GM12872 (cell line): ENCODE data around the gene ITPRID1.

Source experiments
- TF ChIP-seq, protein P1 (sequence below): IDR thresholded peaks from 3 replicates; pipeline ENCODE4 v1.5.1; 2011; ENCODE audit warnings: low read depth, mild to moderate bottlenecking, low read length, moderate library complexity; ENCODE audit not compliant: insufficient read depth

The ITPRID1 gene

DNA sequence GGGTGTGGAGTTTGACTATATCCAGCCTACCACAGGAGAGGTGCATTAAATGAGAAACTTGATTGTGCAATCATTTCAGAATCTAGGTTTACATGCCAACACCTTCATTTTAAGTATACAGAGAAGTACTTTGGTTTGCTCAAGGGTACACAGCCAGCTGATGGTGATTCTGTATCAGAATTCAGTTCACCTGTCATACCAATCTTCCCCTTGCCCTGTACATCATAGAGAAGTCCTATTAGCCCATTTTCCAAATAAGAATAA is 138.1 kb downstream of the ITPRID1 start:
- TF ChIP-seq, protein P1, sequence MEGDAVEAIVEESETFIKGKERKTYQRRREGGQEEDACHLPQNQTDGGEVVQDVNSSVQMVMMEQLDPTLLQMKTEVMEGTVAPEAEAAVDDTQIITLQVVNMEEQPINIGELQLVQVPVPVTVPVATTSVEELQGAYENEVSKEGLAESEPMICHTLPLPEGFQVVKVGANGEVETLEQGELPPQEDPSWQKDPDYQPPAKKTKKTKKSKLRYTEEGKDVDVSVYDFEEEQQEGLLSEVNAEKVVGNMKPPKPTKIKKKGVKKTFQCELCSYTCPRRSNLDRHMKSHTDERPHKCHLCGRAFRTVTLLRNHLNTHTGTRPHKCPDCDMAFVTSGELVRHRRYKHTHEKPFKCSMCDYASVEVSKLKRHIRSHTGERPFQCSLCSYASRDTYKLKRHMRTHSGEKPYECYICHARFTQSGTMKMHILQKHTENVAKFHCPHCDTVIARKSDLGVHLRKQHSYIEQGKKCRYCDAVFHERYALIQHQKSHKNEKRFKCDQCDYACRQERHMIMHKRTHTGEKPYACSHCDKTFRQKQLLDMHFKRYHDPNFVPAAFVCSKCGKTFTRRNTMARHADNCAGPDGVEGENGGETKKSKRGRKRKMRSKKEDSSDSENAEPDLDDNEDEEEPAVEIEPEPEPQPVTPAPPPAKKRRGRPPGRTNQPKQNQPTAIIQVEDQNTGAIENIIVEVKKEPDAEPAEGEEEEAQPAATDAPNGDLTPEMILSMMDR: no peak

DNA sequence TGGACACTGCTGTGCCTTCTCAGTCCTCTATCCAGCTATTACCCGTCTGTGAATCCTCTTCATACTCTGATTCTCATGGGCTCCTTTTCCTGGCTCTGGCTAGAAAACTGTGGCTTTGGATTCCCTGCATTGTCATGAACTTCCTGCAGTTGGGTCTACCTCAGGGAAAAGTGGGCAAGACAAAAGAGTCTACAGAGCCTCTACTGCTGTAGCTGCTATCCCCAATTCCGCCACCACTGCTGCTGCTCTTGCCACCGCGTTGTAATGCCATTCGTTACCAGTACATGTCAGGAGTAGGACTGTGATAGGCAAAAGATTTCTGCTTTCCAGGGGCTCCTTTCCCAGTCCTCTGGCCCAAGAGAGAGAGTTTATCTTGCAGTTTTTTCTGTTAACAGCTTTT is 149.2 kb downstream of the ITPRID1 start:
- TF ChIP-seq, protein P1: peak; percentile 15; the same call in 1 of the 3 replicates

DNA sequence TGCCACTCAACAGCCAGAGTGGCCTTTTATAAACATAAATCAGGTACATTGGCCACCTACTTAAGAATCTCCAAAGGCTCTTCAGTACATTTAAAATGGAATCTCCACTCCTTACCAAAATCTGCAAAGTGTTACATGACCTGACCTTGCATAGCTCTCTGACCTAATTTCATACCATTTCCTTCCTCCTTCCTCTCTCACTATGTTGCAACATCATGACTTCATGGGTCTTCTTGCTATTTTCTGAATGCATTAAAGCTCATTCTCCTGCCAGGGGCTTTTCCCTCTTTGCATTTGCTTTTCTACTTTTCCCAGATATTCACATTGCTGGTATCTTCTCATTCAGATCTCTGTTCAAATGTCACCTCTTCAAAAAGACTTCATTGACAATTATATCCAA is 151.0 kb downstream of the ITPRID1 start:
- TF ChIP-seq, protein P1: no peak

DNA sequence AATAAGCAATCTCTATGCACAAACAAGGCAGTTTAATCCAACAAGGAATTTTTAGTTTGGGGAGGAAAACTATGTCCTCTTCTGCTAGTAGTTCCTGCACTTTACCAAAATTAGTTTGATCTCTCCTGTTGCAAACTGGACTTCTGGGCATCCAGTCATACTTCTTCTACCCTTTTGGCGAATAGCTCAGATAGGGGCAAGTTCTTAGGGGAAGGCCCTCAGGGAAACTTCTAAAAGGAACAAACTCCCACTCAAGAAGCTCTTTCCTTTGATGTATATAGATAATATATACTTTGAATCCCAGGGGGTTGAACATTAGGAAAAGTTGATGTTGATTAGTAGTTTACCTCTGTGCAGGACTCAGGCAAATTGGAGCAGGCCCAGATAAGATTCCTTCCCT is 151.7 kb downstream of the ITPRID1 start:
- TF ChIP-seq, protein P1: no peak

DNA sequence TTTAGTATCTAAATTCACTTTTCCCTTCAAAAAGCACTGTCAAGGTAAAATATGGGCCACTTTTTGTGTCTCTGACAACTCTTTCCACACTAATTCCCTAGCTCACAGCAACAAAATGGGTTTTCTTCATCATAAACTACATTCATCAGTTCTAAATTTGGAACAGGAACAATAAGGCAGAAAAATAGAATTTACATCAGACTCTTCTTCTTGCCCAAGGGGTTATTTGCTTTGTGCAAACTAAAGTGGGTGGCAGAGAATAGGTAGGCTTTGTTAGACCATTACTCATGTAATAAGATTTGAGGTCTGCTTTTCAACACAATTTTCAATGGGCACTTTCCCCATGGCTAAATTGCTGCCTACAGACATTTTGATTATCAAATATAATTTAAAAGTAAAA is 155.6 kb downstream of the ITPRID1 start:
- TF ChIP-seq, protein P1: no peak

DNA sequence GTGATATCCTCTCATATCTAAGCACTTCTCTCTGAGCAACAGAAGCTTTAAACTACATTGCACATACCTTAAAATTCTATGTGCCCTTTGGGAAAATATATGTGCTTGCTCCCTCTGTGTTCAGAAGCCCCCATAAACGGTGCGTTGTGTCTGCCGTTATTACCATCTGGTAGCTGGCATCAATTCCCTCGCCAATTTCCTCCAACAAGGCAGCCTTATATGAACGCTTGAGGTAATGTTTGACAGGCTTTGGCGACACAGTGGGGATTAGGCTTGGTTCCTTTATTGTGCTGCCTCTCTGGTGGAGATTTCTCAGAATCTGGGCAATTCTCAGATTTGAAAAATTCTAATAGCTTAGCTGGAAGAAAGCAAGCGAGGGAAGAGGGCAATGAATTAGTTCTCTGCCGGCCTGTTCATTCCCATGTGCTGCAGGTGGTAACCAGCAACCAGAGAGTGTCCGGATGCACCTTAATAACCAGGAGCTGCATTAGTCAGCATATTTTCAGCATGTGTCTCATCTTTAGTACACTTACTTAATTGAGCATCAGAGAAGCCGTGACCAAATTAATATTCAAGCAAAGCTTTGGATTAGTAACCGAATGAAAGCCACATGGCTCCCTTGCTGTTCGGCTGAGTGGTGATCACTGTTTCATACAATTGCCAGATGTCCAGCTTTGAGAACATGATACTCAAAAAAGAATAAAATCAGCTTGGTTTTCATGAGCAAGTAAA is 165.8 kb downstream of the ITPRID1 start:
- TF ChIP-seq, protein P1: no peak

DNA sequence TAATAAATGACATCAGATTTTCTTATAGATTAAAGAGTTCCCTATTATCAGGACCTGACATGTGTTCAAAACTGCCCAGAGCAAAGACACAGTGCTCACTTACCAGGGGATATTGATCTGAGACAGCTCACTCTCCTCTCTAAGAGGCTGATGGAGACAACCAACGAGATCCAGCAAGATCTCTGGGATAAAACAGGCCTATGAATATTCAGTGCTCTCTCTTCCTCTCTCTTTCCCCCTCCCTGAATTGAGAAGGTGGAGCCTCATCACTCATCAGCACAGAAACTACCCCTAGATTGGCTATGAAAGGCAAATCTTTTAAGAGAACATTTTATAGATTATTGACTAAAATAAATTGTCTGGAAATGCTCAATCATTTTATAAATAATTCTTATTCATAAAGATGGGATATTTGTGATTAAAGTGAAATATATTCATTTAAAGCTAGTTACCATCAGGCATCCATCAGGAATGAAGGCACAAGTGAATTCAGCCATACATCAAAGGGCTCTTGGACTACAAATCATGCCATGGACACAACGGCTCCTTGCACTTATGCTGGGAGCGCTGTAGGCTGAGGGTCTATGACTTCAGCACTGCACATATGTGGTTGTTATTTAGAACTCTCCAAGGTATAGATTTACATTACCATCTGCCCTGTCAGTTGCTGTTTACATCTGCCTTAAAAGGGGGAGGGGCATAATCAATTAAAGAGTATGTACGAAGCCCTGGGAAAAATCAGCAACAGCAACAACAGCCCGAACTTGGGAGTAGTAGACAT is 169.7 kb downstream of the ITPRID1 start:
- TF ChIP-seq, protein P1: no peak
